Cardiac muscle cell (in vitro differentiated cells and primary cell): ENCODE data around the gene HMGB3. TPM values are rescaled to one million over a fixed set of nuclear protein-coding genes. Genes with fewer than 3 reads are reported as not detected.

Source experiments
- DNase-seq, 2 donors: peaks; one replicate each; pipeline versions ENCODE4 v3.0.0 to v3.0.0-alpha.2; 2010 to 2017; ENCODE audit warnings: low read depth in 1 of 2, low spot score in 1 of 2
- H3K27ac ChIP-seq: fragments of 200-600 bp; sonication (generic); 2 replicates; pipeline ENCODE4 v1.5.1; 2016
- H3K27me3 ChIP-seq: fragments of 200-600 bp; sonication (generic); 2 replicates; pipeline ENCODE4 v1.6.0; 2016; ENCODE audit warnings: control low read depth
- H3K36me3 ChIP-seq: fragments of 200-600 bp; sonication (generic); 2 replicates; pipeline ENCODE4 v1.5.1; 2016; ENCODE audit warnings: control low read depth
- H3K4me1 ChIP-seq: fragments of 200-600 bp; sonication (generic); 2 replicates; pipeline ENCODE4 v1.8.1; 2017; ENCODE audit warnings: low read depth, mild to moderate bottlenecking, mixed run types
- H3K4me3 ChIP-seq: fragments of 200-600 bp; sonication (generic); 2 replicates; pipeline ENCODE4 v1.5.1; 2016; ENCODE audit warnings: mild to moderate bottlenecking
- H3K9me3 ChIP-seq: fragments of 200-600 bp; sonication (generic); 2 replicates; pipeline ENCODE4 v1.5.1; 2017; ENCODE audit warnings: low read depth, mild to moderate bottlenecking, control low read depth
- CTCF ChIP-seq: IDR thresholded peaks from 2 replicates; pipeline ENCODE4 v1.5.1; 2012; ENCODE audit warnings: low read depth, mild to moderate bottlenecking, low read length
- polyA plus RNA-seq: library from polyadenylated mRNA; unstranded; fragments of >200 nt; fragmentation: Nextera tagmentation; extraction: Ambion mirVana; gene quantifications from 2 replicates; pipeline ENCODE4 v1.2.1, GENCODE V29; 2016
- total RNA-seq: library from RNA; depleted of rRNA; stranded (reverse); fragments of >200 nt; gene quantifications from 2 replicates; pipeline ENCODE4 v1.2.3, GENCODE V29; 2016

Gene HMGB3
- total and polyA plus RNA-seq, 2 experiments from 2014 or later: 117 to 120 TPM

GRCh38 chrX:151006410-151007109 is 23.4 kb downstream of the HMGB3 start:
- no peak for DNase-seq
- Histone ChIP-seq H3K4me3 (no peak overlapping the region), H3K27ac (no peak overlapping the region), H3K36me3 (no peaks in the 10 kb centered on the region), H3K27me3 (no peaks in the 10 kb centered on the region), H3K4me1 (no peaks in the 10 kb centered on the region), H3K9me3 (no peaks in the 10 kb centered on the region)
- no peak for TF ChIP-seq CTCF

- Histone ChIP-seq H3K27ac (no peak overlapping the region), H3K36me3 (no peaks in the 10 kb centered on the region), H3K9me3 (no peaks in the 10 kb centered on the region), H3K4me3 (no peak overlapping the region), H3K4me1 (no peaks in the 10 kb centered on the region), H3K27me3 (no peaks in the 10 kb centered on the region)
- DNase-seq: no peak
- no peak for TF ChIP-seq CTCF
Observed at GRCh38 chrX:151009582-151009981, 26.4 kb downstream of the HMGB3 start.

GRCh38 chrX:151013164-151013743 is 30.1 kb downstream of the HMGB3 start:
- Histone ChIP-seq H3K4me3 (no peak overlapping the region), H3K9me3 (no peaks in the 10 kb centered on the region), H3K36me3 (no peaks in the 10 kb centered on the region), H3K4me1 (no peaks in the 10 kb centered on the region), H3K27ac (no peak overlapping the region), H3K27me3 (no peaks in the 10 kb centered on the region)
- TF ChIP-seq CTCF: no peak
- no peak for DNase-seq

GRCh38 chrX:151015684-151016083 is 32.5 kb downstream of the HMGB3 start:
- Histone ChIP-seq H3K36me3 (no peaks in the 10 kb centered on the region), H3K27ac (no peak overlapping the region), H3K27me3 (no peaks in the 10 kb centered on the region), H3K4me3 (no peak overlapping the region), H3K4me1 (no peaks in the 10 kb centered on the region), H3K9me3 (no peaks in the 10 kb centered on the region)
- TF ChIP-seq CTCF: no peak
- DNase-seq: no peak

- Histone ChIP-seq H3K27ac (no peak overlapping the region), H3K4me1 (no peaks in the 10 kb centered on the region), H3K27me3 (no peaks in the 10 kb centered on the region), H3K4me3 (no peak overlapping the region), H3K36me3 (no peaks in the 10 kb centered on the region), H3K9me3 (no peaks in the 10 kb centered on the region)
- DNase-seq: peak in 1 of 2 donors; percentile 41
- no peak for TF ChIP-seq CTCF
Observed at GRCh38 chrX:151019856-151020255, 36.7 kb downstream of the HMGB3 start.
